ENCODE results near the gene DLX2.

DNA sequence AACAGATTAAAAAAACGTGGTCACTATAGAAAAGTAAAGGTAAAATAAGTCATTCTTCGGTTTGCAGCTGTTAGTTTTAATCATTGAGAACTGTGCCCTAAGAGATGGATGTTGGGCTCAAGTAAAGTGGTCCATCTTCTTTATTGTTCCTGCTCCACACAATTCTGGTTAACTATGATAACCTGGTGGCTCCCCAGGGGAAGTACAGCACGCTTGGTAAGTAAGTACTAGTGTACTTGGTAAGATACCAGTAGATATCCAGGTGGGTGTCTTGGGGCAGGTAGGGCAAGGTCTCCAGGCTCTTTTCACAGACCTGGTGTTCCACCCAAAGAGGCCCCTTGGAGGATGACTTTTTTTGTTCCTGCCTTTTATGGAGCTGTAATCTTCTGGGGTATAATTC, 31.6 kb upstream of the DLX2 start:
- TF ChIP-seq, protein P1, sequence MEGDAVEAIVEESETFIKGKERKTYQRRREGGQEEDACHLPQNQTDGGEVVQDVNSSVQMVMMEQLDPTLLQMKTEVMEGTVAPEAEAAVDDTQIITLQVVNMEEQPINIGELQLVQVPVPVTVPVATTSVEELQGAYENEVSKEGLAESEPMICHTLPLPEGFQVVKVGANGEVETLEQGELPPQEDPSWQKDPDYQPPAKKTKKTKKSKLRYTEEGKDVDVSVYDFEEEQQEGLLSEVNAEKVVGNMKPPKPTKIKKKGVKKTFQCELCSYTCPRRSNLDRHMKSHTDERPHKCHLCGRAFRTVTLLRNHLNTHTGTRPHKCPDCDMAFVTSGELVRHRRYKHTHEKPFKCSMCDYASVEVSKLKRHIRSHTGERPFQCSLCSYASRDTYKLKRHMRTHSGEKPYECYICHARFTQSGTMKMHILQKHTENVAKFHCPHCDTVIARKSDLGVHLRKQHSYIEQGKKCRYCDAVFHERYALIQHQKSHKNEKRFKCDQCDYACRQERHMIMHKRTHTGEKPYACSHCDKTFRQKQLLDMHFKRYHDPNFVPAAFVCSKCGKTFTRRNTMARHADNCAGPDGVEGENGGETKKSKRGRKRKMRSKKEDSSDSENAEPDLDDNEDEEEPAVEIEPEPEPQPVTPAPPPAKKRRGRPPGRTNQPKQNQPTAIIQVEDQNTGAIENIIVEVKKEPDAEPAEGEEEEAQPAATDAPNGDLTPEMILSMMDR (IDR thresholded peaks at IDR 0.05) = no peak
- no peak for TF ChIP-seq POLR2A (IDR thresholded peaks at IDR 0.05)
